ENCODE measurements around the gene NCKAP1.
"Not testable (repeated sequence)": the region's sequence is repeated elsewhere in the genome, so short reads cannot be mapped to it uniquely, and the experiment has no call there.

Gene NCKAP1

GRCh38 chr2:182890773-182891378 lies 147.4 kb downstream of the NCKAP1 start:
- no peak for DNase-seq (ENCODE audit: low read depth)
- H3K4me3 ChIP-seq (ENCODE audit: low read length) = no peak overlapping the region
- TF ChIP-seq, protein P1, sequence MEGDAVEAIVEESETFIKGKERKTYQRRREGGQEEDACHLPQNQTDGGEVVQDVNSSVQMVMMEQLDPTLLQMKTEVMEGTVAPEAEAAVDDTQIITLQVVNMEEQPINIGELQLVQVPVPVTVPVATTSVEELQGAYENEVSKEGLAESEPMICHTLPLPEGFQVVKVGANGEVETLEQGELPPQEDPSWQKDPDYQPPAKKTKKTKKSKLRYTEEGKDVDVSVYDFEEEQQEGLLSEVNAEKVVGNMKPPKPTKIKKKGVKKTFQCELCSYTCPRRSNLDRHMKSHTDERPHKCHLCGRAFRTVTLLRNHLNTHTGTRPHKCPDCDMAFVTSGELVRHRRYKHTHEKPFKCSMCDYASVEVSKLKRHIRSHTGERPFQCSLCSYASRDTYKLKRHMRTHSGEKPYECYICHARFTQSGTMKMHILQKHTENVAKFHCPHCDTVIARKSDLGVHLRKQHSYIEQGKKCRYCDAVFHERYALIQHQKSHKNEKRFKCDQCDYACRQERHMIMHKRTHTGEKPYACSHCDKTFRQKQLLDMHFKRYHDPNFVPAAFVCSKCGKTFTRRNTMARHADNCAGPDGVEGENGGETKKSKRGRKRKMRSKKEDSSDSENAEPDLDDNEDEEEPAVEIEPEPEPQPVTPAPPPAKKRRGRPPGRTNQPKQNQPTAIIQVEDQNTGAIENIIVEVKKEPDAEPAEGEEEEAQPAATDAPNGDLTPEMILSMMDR (conservative IDR thresholded peaks at IDR 0.05; ENCODE audit: low read depth, low read length) = no peak

- H3K4me3 ChIP-seq (ENCODE audit: low read length) = no peak overlapping the region
Observed at GRCh38 chr2:182890305-182890704, 148.0 kb downstream of the NCKAP1 start.

DNA sequence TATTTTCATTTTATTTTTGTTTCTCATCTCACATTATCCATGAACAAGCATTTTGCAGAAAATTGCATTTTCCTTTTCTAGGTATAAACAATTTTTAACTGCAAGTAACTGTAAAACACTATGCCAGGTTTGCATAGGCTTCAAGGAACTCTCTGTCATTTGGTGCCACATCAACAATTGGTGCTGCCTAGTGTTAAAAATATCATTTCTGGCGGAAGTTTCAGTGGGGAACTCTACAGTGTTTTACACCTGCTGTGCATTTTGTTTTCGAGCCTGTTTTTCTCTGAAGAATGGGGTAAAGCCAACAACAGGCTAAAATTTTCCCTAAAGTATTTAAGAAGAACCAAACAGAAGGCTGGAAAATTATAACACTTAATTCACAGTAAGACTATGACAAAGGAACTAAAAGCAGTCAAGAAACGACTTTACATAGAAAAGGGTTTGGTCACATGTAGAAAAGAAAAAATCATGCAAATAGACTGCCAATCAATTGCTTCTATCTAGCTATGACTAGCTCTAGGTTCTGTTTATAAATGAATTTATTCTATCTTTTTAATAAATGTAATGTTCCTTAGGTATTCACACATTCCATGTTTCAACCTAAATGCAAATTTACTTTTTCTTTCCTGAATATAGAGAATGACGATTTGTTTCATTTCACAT lies 150.4 kb downstream of the NCKAP1 start:
- H3K4me3 ChIP-seq (ENCODE audit: low read length) = no peak overlapping the region
- TF ChIP-seq, protein P1 (conservative IDR thresholded peaks at IDR 0.05; ENCODE audit: low read depth, low read length) = no peak
- no peak for DNase-seq (ENCODE audit: low read depth)

More at GRCh38 chr2:182890305-182890704, 148.0 kb downstream of the NCKAP1 start:
- TF ChIP-seq, protein P1 (conservative IDR thresholded peaks at IDR 0.05; ENCODE audit: low read depth, low read length) = no peak
- DNase-seq (ENCODE audit: low read depth) = no peak

DNA sequence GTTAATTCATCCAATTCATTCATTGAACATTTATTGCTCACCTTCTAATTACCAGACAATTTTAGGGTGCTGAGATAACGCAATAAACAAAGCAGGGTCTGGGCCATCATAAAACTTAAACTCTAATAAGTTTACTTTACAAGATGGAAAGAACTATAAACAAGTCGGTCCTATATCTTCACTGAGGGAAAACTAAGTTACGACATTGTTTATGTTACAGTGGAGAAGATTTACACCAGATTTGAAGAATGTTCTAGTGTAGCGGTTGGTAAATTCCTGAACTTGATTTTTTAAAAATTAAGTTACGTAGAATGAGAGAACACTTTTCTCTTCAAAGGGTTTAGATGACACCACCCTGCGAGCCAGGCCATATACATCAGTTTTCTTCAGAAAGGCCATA lies 151.2 kb downstream of the NCKAP1 start:
- no peak overlapping the region for H3K4me3 ChIP-seq (ENCODE audit: low read length)
- no peak for DNase-seq (ENCODE audit: low read depth)
- TF ChIP-seq, protein P1 (conservative IDR thresholded peaks at IDR 0.05; ENCODE audit: low read depth, low read length) = no peak

GRCh38 chr2:182885771-182886170 lies 152.5 kb downstream of the NCKAP1 start:
- TF ChIP-seq, protein P1 (conservative IDR thresholded peaks at IDR 0.05; ENCODE audit: low read depth, low read length) = no peak
- no peak overlapping the region for H3K4me3 ChIP-seq (ENCODE audit: low read length)
- no peak for DNase-seq (ENCODE audit: low read depth)

DNA sequence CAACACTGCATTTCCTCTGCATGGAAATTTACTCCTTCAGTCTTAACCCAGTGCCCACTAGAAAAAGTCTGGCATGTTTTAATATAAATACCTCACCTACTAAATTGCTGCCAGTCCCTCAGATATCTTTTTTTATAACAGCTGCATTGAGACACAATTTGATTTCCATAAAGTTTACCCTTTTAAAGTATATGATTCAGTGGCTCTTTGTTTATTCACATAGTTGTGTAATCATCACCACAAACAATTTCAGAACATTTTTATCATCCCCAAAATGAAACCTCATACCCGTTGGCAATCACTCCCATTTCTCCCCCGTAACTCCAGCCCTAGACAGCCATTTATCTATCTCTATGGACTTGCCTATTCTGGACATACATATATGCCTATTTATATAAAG lies 154.8 kb downstream of the NCKAP1 start:
- no peak overlapping the region for H3K4me3 ChIP-seq (ENCODE audit: low read length)
- DNase-seq (ENCODE audit: low read depth) = no peak
- TF ChIP-seq, protein P1 (conservative IDR thresholded peaks at IDR 0.05; ENCODE audit: low read depth, low read length) = no peak

GRCh38 chr2:182880100-182880499 lies 158.2 kb downstream of the NCKAP1 start:
- DNase-seq (ENCODE audit: low read depth); H3K4me3 ChIP-seq (ENCODE audit: low read length): not testable (repeated sequence)

GRCh38 chr2:182876653-182877052 lies 161.6 kb downstream of the NCKAP1 start:
- H3K4me3 ChIP-seq (ENCODE audit: low read length) = not testable (repeated sequence)

More at GRCh38 chr2:182876653-182877052, 161.6 kb downstream of the NCKAP1 start:
- not testable (repeated sequence) for DNase-seq (ENCODE audit: low read depth)

Measured in retinal pigment epithelial cell (primary cell).